Measurements from ENCODE around the gene LGMN.

DNA sequence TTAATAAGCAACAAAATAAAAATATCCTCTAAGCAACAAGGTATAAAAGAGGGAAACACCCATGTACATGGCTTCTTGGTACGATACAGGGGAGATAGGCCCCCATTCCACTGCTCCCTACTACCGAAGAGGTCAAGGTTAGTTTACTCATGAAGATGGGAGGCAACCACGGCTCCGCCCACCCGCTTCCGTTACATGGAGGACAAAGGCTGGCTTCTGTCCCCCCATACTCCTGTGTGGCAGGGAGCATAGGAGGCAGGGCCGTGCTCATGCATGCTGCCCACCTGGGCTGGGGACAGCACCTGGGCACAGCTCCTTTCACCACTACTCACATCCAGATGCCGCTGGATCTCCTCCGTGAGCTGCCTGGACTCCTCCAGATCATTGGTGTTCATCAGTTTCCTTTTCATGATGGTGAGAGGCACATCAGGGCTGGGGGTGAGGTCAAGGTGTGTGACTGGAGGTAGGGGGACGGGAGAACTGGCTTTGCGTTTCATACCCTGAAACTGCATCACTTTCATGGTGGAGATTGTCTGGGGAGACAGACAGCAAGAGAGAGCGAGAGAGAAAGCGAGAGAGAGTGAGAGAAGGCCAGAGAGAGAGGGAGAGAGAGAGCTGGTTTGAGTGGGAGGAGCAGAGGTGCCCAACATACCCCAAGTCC lies 39.0 kb downstream of the LGMN start:
- TF ChIP-seq, protein P1, sequence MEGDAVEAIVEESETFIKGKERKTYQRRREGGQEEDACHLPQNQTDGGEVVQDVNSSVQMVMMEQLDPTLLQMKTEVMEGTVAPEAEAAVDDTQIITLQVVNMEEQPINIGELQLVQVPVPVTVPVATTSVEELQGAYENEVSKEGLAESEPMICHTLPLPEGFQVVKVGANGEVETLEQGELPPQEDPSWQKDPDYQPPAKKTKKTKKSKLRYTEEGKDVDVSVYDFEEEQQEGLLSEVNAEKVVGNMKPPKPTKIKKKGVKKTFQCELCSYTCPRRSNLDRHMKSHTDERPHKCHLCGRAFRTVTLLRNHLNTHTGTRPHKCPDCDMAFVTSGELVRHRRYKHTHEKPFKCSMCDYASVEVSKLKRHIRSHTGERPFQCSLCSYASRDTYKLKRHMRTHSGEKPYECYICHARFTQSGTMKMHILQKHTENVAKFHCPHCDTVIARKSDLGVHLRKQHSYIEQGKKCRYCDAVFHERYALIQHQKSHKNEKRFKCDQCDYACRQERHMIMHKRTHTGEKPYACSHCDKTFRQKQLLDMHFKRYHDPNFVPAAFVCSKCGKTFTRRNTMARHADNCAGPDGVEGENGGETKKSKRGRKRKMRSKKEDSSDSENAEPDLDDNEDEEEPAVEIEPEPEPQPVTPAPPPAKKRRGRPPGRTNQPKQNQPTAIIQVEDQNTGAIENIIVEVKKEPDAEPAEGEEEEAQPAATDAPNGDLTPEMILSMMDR (IDR thresholded peaks at IDR 0.05) = no peak
- no peak for TF ChIP-seq EP300 (IDR thresholded peaks at IDR 0.05)
- TF ChIP-seq POLR2A (IDR thresholded peaks at IDR 0.05) = no peak
